Measurements from ENCODE around the gene VMA21.

Gene VMA21

GRCh38 chrX:151398346-151398745 is 1.3 kb downstream of the VMA21 start:
- no peak for DNase-seq
- no peaks in the 10 kb centered on the region for H3F3A ChIP-seq (ENCODE audit: insufficient read depth, low read length)
- H2AFZ ChIP-seq (ENCODE audit: low read length) = no peak overlapping the region
- H3K27me3 ChIP-seq (replicated peaks; ENCODE audit: insufficient read depth, low read length) = no peaks in the 10 kb centered on the region
- TF ChIP-seq EZH2phosphoT487 (IDR thresholded peaks at IDR 0.05; ENCODE audit: low read length) (no peak), CTCF (IDR thresholded peaks at IDR 0.05; ENCODE audit: low read length) (no peak), EZH2 (optimal IDR thresholded peaks at IDR 0.05; ENCODE audit: low read depth, low read length) (no peak)
- H3K9me3 ChIP-seq (replicated peaks; ENCODE audit: insufficient read depth, low read length) = no peaks in the 10 kb centered on the region
- no peak overlapping the region; the same call in 1 of the 2 replicates for H3K9ac ChIP-seq (ENCODE audit: low read length)
- no peaks in the 10 kb centered on the region for H4K20me1 ChIP-seq (ENCODE audit: insufficient read depth, low read length)
- H3K4me1 ChIP-seq (ENCODE audit: low read length) = peaks cover under 1% of the 10 kb centered on the region; the same call in 1 of the 2 replicates
- H3K4me3 ChIP-seq (ENCODE audit: low read length) = peak overlapping the region; percentile 85
- no peak overlapping the region for H3K27ac ChIP-seq (ENCODE audit: low read length)
- H3K79me2 ChIP-seq (ENCODE audit: low read length) = peaks cover 63% of the 10 kb centered on the region
- no peaks in the 10 kb centered on the region for H3K9me2 ChIP-seq (replicated peaks; ENCODE audit: insufficient read depth, low read length)
- no peaks in the 10 kb centered on the region for H3K36me3 ChIP-seq (replicated peaks; ENCODE audit: insufficient read depth, low read length)
- peak overlapping the region; percentile 61 for H3K4me2 ChIP-seq (ENCODE audit: low read depth, low read length)

- H2AFZ ChIP-seq (ENCODE audit: low read length) = no peak overlapping the region
- H3K9me2 ChIP-seq (replicated peaks; ENCODE audit: insufficient read depth, low read length) = no peaks in the 10 kb centered on the region
- no peaks in the 10 kb centered on the region for H3K9me3 ChIP-seq (replicated peaks; ENCODE audit: insufficient read depth, low read length)
- H3K9ac ChIP-seq (ENCODE audit: low read length) = no peak overlapping the region
- TF ChIP-seq EZH2phosphoT487 (IDR thresholded peaks at IDR 0.05; ENCODE audit: low read length) = no peak
- no peak for TF ChIP-seq EZH2 (optimal IDR thresholded peaks at IDR 0.05; ENCODE audit: low read depth, low read length)
- no peak for TF ChIP-seq CTCF (IDR thresholded peaks at IDR 0.05; ENCODE audit: low read length)
- no peak overlapping the region for H3K27ac ChIP-seq (ENCODE audit: low read length)
- no peaks in the 10 kb centered on the region for H4K20me1 ChIP-seq (ENCODE audit: insufficient read depth, low read length)
- H3F3A ChIP-seq (ENCODE audit: insufficient read depth, low read length) = no peaks in the 10 kb centered on the region
- no peaks in the 10 kb centered on the region for H3K27me3 ChIP-seq (replicated peaks; ENCODE audit: insufficient read depth, low read length)
- peaks cover 4% of the 10 kb centered on the region; the same call in 1 of the 2 replicates for H3K36me3 ChIP-seq (replicated peaks; ENCODE audit: insufficient read depth, low read length)
- no peak overlapping the region for H3K4me3 ChIP-seq (ENCODE audit: low read length)
- no peaks in the 10 kb centered on the region for H3K4me1 ChIP-seq (ENCODE audit: low read length)
- H3K4me2 ChIP-seq (ENCODE audit: low read depth, low read length) = no peak overlapping the region
- peaks cover 64% of the 10 kb centered on the region for H3K79me2 ChIP-seq (ENCODE audit: low read length)
- DNase-seq = no peak
Measured at GRCh38 chrX:151402719-151403390, 5.8 kb downstream of the VMA21 start.

DNA sequence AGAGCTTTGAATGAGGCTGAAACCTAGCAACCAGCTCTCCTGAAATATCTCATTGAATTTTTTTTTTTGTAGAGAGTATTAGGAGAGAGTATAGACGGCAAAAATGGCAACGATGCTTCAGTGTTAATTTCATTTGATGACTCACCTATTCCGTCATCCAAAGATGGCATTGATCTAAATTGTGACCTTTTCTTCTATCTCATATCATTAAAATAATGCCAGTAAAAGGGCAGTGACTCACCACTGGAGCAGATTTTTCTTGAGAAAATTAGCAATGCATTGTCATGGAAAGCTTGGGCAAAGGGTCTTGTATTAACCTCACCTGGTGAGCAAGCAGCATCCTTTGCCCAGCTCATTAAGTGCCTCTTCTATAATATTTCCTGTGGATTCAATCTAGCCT is 19.6 kb downstream of the VMA21 start:
- TF ChIP-seq CTCF (IDR thresholded peaks at IDR 0.05; ENCODE audit: low read length) (no peak), EZH2 (optimal IDR thresholded peaks at IDR 0.05; ENCODE audit: low read depth, low read length) (no peak), EZH2phosphoT487 (IDR thresholded peaks at IDR 0.05; ENCODE audit: low read length) (no peak)
- no peak overlapping the region for H3K4me2 ChIP-seq (ENCODE audit: low read depth, low read length)
- H4K20me1 ChIP-seq (ENCODE audit: insufficient read depth, low read length) = no peaks in the 10 kb centered on the region
- no peak for DNase-seq
- H3K27ac ChIP-seq (ENCODE audit: low read length) = no peak overlapping the region
- no peak overlapping the region for H2AFZ ChIP-seq (ENCODE audit: low read length)
- no peak overlapping the region for H3K4me3 ChIP-seq (ENCODE audit: low read length)
- H3K9me2 ChIP-seq (replicated peaks; ENCODE audit: insufficient read depth, low read length) = no peaks in the 10 kb centered on the region
- no peaks in the 10 kb centered on the region for H3K36me3 ChIP-seq (replicated peaks; ENCODE audit: insufficient read depth, low read length)
- no peaks in the 10 kb centered on the region for H3K4me1 ChIP-seq (ENCODE audit: low read length)
- H3K27me3 ChIP-seq (replicated peaks; ENCODE audit: insufficient read depth, low read length) = no peaks in the 10 kb centered on the region
- no peaks in the 10 kb centered on the region for H3F3A ChIP-seq (ENCODE audit: insufficient read depth, low read length)
- H3K9me3 ChIP-seq (replicated peaks; ENCODE audit: insufficient read depth, low read length) = no peaks in the 10 kb centered on the region
- no peaks in the 10 kb centered on the region for H3K79me2 ChIP-seq (ENCODE audit: low read length)
- H3K9ac ChIP-seq (ENCODE audit: low read length) = no peak overlapping the region
